ENCODE data around the gene IFNGR1. TPM values are rescaled to one million over a fixed set of nuclear protein-coding genes. Genes with fewer than 3 reads are reported as not detected.
A peak's percentile ranks its signal among the peaks of the same experiment; 100 is the strongest.

The IFNGR1 gene
- total RNA-seq, 1 experiment from 2014 or later: 28.1 TPM

DNA sequence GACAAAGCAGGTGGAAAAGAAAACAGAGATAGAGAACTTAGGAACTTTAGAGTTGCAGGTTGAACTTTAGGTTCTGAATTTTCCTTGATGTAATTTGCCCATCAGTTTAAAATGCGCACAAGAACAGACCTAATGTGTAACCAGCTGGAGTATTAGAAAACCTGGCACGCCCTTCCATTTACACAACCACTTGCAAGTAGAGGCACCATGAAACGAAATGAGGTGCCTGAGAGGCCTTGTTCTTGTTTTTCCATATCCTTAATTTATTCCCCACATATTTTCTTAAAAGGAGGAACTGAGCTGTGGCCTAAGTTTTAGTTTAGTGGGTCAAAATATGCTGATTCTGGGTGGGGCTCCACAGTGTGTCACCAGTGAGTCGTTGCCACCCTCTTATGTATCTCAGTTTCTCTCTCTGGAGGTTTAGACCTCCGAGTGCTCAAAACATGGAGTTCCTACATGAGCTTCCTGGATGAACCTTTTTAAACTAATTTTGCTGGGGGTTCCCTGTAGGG is 28.5 kb downstream of the IFNGR1 start:
- Histone ChIP-seq H3K9me3 (replicated peaks) (peaks cover 25% of the 10 kb centered on the region), H3K4me3 (no peak overlapping the region), H3K27me3 (no peaks in the 10 kb centered on the region), H3K4me1 (no peaks in the 10 kb centered on the region; the same call in 1 of the 2 replicates), H3K36me3 (no peaks in the 10 kb centered on the region), H3K27ac (no peak overlapping the region)
- DNase-seq: no peak

DNA sequence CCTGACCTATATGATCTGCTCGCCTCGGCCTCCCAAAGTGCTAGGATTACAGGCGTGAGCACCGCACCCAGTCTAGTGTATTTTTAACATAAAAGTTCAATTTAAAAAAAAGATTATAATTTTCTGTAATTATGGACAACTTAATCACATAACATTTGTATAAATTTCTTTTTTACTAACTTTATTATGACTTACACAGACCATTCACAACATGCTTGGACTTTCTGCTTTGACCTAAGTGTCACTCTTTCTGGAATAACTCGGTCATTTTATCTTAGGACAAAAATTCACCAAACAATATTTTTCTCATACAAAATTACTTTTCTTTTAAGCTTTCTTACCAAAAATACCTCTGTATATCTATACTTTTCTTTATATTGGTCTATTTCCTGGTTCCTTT is 30.3 kb downstream of the IFNGR1 start:
- DNase-seq: peak; percentile 27 to 47

GRCh38 chr6:137185290-137185689 is 33.9 kb downstream of the IFNGR1 start:
- Histone ChIP-seq H3K27me3 (no peaks in the 10 kb centered on the region), H3K36me3 (no peaks in the 10 kb centered on the region), H3K9me3 (replicated peaks) (peaks cover 51% of the 10 kb centered on the region), H3K4me1 (no peaks in the 10 kb centered on the region), H3K27ac (no peak overlapping the region), H3K4me3 (no peak overlapping the region)
- DNase-seq: no peak

More for the DNA sequence above, 30.3 kb downstream of the IFNGR1 start:
- Histone ChIP-seq H3K27me3 (no peaks in the 10 kb centered on the region), H3K27ac (no peak overlapping the region), H3K36me3 (no peaks in the 10 kb centered on the region), H3K9me3 (replicated peaks) (peaks cover 32% of the 10 kb centered on the region), H3K4me1 (no peaks in the 10 kb centered on the region; the same call in 1 of the 2 replicates), H3K4me3 (no peak overlapping the region)

DNA sequence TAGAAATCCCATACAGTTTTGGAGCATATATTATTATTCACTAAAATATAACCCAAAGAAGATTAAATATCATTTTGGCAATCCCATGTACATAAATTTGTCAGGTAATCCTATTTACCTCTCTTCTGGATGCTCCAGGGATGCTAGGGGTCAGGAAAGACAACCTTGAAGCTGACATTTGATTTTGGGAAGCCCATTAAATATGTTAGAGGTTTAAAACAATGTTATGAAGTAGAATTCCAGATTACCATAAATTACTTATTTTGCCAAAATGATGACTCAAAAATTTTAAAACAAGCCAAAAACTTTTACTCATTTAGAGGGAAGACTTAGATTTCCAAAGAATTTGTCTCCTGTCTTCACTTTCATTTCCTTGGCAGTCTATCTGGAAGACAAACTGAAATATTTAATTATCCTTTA is 36.5 kb downstream of the IFNGR1 start:
- H3K4me3 ChIP-seq: no peak overlapping the region
- no peak overlapping the region for H3K27ac ChIP-seq
- peaks cover 33% of the 10 kb centered on the region for H3K9me3 ChIP-seq (replicated peaks)
- no peaks in the 10 kb centered on the region for H3K4me1 ChIP-seq
- DNase-seq: no peak
- H3K27me3 ChIP-seq: no peaks in the 10 kb centered on the region
- H3K36me3 ChIP-seq: no peaks in the 10 kb centered on the region

DNA sequence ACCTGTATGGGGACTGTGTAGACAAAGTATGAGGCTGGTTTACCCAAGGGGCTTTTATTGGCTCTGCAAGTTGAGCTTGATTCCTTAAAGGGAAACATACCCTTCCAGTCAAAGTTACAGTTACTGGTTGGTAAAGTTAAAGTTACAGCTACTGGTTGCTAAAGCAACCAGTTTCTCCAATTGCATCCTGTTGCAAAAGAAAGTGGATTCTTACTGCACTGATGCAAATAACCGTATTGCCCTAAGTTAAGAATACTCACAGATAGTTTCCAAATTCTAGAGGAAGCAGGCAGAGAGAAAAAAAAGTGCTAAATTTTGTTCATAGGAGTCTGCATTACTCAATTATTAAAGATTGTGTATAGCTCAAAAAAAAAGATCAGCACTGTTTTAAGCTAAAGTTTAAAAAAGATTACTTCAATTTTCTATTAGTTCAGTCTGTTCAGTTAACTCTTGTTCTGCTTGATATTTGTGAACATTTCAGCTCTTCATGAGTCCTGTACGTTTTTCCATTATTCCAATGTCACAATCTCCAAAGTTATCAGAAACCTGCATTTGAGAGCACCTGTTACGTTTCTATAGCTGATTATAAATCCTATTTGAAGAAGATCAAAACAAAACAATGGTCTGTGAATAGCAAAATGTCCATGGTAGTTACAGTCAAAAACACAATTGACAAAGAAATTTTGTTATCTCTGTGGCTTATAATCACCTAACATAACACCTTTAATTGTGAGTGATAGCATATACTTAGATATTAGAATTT is 37.1 kb downstream of the IFNGR1 start:
- H3K27me3 ChIP-seq: no peaks in the 10 kb centered on the region
- DNase-seq: no peak
- H3K9me3 ChIP-seq (replicated peaks): peaks cover 28% of the 10 kb centered on the region

GRCh38 chr6:137177611-137178010 is 41.6 kb downstream of the IFNGR1 start:
- Histone ChIP-seq H3K27me3 (no peaks in the 10 kb centered on the region), H3K4me3 (no peak overlapping the region), H3K4me1 (no peaks in the 10 kb centered on the region), H3K9me3 (replicated peaks) (peaks cover 11% of the 10 kb centered on the region), H3K27ac (no peak overlapping the region), H3K36me3 (no peaks in the 10 kb centered on the region)
- DNase-seq: no peak

More for the DNA sequence above, 37.1 kb downstream of the IFNGR1 start:
- H3K4me3 ChIP-seq: no peak overlapping the region
- no peaks in the 10 kb centered on the region for H3K36me3 ChIP-seq
- no peak overlapping the region for H3K27ac ChIP-seq
- H3K4me1 ChIP-seq: no peaks in the 10 kb centered on the region

- no peak overlapping the region for H3K4me3 ChIP-seq
- no peak overlapping the region for H3K27ac ChIP-seq
- no peak for DNase-seq
- H3K4me1 ChIP-seq: no peaks in the 10 kb centered on the region
- H3K9me3 ChIP-seq (replicated peaks): peaks cover 2% of the 10 kb centered on the region; the same call in 1 of the 2 replicates
- no peaks in the 10 kb centered on the region for H3K36me3 ChIP-seq
- H3K27me3 ChIP-seq: no peaks in the 10 kb centered on the region
These were observed 42.5 kb downstream of the IFNGR1 start for GRCh38 chr6:137176729-137177128.

- Histone ChIP-seq H3K4me1 (no peaks in the 10 kb centered on the region), H3K4me3 (no peak overlapping the region), H3K9me3 (replicated peaks) (no peaks in the 10 kb centered on the region), H3K27me3 (no peaks in the 10 kb centered on the region), H3K36me3 (no peaks in the 10 kb centered on the region), H3K27ac (no peak overlapping the region)
- DNase-seq: no peak
These were observed 43.3 kb downstream of the IFNGR1 start for GRCh38 chr6:137175868-137176245.

GRCh38 chr6:137175157-137175867 is 43.9 kb downstream of the IFNGR1 start:
- Histone ChIP-seq H3K4me1 (no peaks in the 10 kb centered on the region), H3K27ac (no peak overlapping the region), H3K27me3 (no peaks in the 10 kb centered on the region), H3K4me3 (no peak overlapping the region), H3K36me3 (no peaks in the 10 kb centered on the region), H3K9me3 (replicated peaks) (no peaks in the 10 kb centered on the region)
- DNase-seq: no peak

GRCh38 chr6:137173501-137173900 is 45.7 kb downstream of the IFNGR1 start, which contains the start of gene IL22RA2:
Gene IL22RA2 (minus strand): TSS chr6:137173644. CDS start chr6:137161749, 11,895 bp downstream.
- Histone ChIP-seq H3K36me3 (no peaks in the 10 kb centered on the region), H3K9me3 (replicated peaks) (no peaks in the 10 kb centered on the region), H3K27ac (no peak within 1 kb of the TSS), H3K4me1 (no peaks in the 10 kb centered on the region), H3K27me3 (no peaks in the 10 kb centered on the region), H3K4me3 (no peak within 1 kb of the TSS)
- no peak for DNase-seq

DNA sequence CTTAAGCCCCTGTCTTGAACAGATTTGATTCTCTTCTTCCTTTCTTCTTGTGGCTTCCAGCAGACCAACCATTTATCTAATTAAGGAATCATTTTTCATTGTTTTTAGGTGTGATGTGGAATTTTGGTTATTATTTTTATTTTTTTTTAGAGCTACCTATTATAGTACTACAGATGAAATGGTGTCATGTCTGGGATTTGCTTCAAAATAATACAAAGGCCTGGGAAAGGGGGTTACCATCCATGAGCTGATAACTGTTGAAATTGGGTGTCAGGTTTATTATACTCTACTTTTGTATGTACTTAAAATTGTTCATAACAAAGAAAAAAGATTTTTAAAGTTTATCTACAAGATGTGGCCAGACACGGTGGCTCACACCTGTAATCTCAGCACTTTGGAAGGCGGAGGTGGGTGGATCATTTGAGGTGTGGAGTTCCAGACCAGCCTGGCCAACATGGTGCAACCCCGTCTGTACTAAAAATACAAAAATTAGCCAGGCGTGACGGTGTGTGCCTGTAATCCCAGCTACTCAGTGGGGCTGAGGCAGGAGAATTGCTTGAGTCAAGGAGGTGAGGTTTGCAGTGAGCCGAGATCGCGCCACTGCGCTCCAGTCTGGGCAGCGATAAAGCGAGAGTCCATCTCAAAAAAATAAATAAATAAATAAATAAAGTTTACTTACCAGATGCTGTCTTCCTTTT is 46.3 kb downstream of the IFNGR1 start:
- no peak overlapping the region for H3K27ac ChIP-seq
- H3K9me3 ChIP-seq (replicated peaks): no peaks in the 10 kb centered on the region
- H3K4me1 ChIP-seq: no peaks in the 10 kb centered on the region
- H3K4me3 ChIP-seq: no peak overlapping the region
- H3K27me3 ChIP-seq: no peaks in the 10 kb centered on the region
- no peaks in the 10 kb centered on the region for H3K36me3 ChIP-seq
- DNase-seq: no peak

DNA sequence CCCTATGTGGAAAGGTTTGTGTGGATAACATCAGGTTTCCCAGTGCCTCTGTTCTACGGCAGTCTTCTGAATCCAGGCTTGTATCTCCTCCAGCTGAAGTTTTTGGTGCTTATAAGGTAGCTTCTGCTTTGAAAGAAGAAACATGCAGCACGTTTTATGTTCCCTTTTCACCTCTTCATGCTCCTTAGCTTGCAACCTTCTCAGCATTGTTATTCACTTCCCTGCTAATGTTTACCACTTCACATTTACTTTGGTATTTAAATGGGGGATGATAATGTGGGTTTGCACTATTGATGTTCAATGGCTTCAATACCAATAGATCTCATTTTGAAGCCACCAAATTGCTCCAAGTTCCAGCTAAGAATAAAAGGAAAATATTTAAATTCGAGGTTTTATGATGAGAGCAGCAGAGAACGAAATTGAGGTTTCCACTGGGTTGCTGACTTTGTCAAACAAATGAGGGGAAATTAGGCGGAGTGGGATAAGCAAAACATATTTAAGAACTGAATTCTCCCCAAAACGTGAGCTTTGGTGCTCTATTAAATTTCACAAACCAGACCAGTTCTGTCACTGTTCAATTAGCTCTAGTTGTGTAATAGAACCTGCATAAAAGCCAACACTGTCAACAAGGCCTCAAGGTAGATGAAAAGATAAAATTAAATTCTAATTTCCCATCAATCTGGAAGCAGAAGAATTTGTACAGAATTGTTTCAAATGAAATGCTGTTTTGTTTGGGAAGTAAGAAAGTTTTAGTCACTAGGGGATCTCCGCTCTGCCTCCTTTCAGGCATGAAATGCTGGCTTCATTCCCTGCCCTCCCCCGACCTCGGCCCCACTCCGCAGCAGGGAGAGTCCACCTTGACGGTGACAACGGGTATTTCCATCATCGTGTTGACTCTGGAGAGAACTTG is 47.1 kb downstream of the IFNGR1 start:
- DNase-seq: no peak
- no peaks in the 10 kb centered on the region for H3K27me3 ChIP-seq
- H3K4me3 ChIP-seq: no peak overlapping the region
- no peaks in the 10 kb centered on the region for H3K9me3 ChIP-seq (replicated peaks)
- no peaks in the 10 kb centered on the region for H3K4me1 ChIP-seq
- H3K27ac ChIP-seq: no peak overlapping the region
- no peaks in the 10 kb centered on the region for H3K36me3 ChIP-seq

- no peak for DNase-seq
- Histone ChIP-seq H3K27me3 (no peaks in the 10 kb centered on the region), H3K4me1 (no peaks in the 10 kb centered on the region)
These were observed 48.2 kb downstream of the IFNGR1 start for GRCh38 chr6:137171053-137171374.

More at GRCh38 chr6:137171053-137171374, 48.2 kb downstream of the IFNGR1 start:
- Histone ChIP-seq H3K36me3 (no peaks in the 10 kb centered on the region), H3K9me3 (replicated peaks) (no peaks in the 10 kb centered on the region), H3K4me3 (no peak overlapping the region), H3K27ac (no peak overlapping the region)

All from SJCRH30 (cell line).